Measurements from ENCODE around the gene GALNT1. TPM values are rescaled to one million over a fixed set of nuclear protein-coding genes. Genes with fewer than 3 reads are reported as not detected.
A peak's percentile ranks its signal among the peaks of the same experiment; 100 is the strongest.
"Not testable (repeated sequence)": the region's sequence is repeated elsewhere in the genome, so short reads cannot be mapped to it uniquely, and the experiment has no call there.

GALNT1 gene
- 45.1 TPM for polyA plus RNA-seq (2013, experiment 1 of 2; ENCODE audit: insufficient read length)
- 47.0 TPM for polyA plus RNA-seq (2013, experiment 2 of 2; ENCODE audit: insufficient read length)

DNA sequence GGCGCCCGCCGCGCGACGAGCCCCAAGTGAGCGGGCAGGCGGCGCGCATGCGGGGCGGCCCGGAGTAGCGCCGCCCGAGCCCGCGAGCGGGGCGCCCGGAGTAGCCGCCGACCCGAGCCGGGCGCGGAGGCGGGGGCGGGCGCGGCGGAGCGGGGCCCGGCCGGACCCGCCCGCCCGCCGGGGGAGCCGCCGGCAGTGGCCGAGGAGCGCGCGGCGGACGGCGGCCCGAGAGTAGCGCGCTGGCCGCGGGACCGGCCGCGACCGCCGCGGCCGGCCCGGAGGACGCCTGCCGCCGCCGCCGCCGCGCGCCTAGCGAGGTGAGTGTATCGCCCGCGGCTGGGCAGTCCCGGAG lies at the start of gene GALNT1:
TSS of gene GALNT1 (plus strand) at position 195 of the 352 bp plus-strand sequence. CDS start 72,923 bp downstream, outside the sequence.
- DNase-seq, result peak; percentile 27

DNA sequence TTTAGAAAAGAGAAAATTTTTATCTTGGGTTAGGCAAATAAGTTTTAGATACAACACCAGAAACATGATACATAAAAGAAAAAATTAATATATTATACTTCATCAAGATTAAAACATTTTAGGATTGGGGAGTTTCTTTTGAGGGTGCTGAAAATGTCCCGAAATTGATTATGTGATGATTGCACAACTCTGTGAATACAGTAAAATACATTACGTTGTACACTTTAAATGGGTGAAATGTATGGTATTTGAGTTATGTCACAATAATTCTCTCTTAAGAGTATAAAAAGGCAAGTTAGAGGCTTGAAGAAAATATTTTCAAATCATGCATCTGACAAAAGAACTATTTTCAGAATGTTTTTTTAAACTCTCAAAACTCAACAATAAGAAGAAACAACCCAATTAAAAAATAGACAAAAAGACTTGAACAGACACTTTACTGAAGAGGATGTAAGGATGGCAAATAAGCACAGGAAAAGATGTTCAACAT lies 47.6 kb upstream of the GALNT1 start:
- no peak for DNase-seq

DNA sequence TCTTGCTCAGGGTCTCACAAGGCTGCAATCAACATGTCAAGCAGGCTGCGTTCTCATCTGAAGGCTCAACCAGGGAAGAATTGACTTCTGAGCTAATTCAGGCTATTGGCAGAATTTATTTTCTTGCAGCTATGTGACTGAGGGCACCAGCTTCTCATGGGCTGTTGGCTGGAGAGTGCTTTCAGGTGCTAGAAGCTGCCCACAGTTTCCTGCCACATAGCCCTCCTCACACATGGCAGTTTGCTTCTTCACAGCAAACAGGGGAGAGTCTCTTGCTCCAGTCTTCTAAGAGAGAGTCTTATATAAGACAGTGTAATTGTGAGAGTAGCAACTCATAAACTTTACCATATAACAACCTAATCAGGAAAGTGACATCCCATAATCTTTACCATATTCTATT lies 46.2 kb upstream of the GALNT1 start:
- no peak for DNase-seq

DNA sequence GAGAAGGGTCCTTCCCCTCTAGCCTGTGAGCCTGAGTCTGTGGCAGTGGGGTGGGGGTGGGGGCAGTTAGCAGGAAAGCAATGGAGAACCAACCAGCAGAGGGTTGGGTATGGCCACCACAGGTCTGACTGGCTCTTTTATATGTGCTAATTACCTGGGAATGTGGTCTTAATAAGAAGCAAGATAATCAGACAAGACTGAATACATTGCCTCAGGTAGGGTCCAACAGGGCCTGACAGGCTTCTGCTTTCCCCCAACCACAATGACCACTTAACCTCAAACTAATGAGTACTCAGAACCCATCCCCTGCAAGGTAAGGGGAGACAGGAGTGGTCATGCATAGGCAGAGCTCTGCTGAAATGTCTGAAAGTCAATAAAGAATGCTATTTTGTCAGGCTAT lies 39.2 kb upstream of the GALNT1 start:
- DNase-seq, result no peak

- no peak for DNase-seq
Measured at GRCh38 chr18:35547008-35547605, 34.4 kb upstream of the GALNT1 start.

DNA sequence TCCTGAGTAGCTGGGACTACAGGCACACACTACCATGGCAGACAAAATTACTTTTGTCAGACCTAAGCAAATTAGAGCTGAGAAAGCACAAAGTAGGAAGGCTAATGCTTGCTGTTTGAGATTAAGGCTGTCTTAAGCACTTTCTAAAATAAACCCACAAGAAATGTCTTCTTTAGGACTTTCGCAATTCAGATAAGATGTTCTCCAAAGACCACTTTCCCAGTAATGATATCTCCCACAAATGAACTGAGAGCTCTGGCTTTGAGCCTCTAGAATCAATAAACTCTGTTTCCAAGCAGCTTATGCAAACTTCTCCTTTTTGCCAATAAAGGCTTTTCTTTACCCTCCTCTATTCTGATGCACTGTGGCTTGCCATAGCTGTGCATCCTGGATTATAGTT lies 32.0 kb upstream of the GALNT1 start:
- DNase-seq, result no peak

DNA sequence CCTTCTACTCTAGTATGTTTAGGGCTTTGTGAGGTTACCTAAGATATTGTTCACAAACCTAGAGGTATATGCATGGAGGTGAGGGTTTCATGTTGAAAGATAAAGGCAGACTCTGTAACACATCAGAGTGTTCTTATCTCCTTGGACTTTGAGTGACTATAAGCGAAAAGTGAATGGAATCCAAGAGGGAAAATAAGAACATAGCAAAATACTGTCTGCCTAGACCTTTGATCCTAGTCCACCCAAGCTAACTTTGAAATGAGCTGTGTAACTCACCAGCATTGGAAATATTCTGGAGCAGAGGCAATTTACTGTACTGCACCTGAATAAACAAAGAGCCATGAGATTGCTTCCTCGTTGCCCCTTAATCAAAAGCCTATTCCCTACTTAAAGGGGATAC lies 28.2 kb upstream of the GALNT1 start:
- no peak for DNase-seq

DNA sequence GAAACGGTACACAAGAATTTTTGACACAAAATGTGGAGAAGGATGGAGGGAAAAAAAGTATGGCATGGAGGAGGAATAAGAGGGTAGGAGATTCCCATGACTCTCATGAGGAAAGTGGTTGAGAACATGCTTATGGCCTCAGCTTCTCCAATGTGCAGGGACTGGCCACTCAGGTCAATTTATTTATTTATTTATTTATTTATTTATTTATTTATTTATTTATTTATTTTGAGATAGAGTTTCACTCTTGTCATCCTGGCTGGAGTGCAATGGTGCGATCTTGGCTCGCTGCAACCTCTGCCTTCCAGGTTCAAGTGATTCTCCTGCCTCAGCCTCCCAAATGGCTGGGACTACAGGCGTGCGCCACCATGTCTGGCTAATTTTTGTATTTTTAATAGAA lies 26.0 kb upstream of the GALNT1 start:
- DNase-seq, result not testable (repeated sequence)

DNA sequence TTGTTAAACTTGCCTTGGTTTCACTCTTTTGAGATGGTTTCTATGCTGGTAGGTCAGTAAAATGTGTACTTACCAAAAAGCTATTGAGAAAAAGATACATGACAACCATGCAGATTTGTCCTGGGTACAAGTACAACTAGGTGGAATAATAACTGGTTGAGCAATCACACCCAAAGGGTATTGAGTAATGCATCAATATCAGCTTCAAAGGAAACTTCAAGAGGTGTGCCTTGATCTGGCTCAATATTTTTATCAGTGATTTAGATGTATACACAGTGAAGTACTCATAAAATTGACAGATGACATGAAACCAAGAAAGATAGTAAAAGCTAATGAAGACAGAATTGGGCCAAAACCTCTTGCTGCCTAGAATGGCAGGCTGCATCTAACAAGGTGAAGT lies 21.7 kb upstream of the GALNT1 start:
- no peak for DNase-seq

GRCh38 chr18:35564795-35565453 lies 16.6 kb upstream of the GALNT1 start:
- DNase-seq, result no peak

GRCh38 chr18:35566019-35566418 lies 15.5 kb upstream of the GALNT1 start:
- DNase-seq, result no peak

DNA sequence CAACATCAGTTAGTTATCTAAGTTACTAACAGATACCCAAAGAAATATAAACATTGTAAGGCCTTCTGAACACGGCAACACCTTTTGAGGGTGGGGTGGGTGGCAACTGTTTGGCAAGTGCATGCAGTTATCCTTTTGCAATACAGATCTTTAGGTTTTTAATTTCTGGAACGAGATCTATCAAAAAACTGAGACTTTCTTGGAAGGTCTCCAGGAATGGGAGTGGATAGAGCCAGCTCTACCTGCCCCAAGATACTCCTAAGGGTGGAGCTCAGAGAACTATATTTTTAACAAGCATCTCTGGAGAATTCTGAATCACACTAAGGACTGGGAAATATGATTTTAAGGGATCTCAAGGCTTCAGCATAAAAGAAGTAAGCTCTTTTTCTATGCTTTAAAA lies 11.4 kb upstream of the GALNT1 start:
- DNase-seq, result no peak

GRCh38 chr18:35571138-35571537 lies 10.4 kb upstream of the GALNT1 start:
- no peak for DNase-seq

DNA sequence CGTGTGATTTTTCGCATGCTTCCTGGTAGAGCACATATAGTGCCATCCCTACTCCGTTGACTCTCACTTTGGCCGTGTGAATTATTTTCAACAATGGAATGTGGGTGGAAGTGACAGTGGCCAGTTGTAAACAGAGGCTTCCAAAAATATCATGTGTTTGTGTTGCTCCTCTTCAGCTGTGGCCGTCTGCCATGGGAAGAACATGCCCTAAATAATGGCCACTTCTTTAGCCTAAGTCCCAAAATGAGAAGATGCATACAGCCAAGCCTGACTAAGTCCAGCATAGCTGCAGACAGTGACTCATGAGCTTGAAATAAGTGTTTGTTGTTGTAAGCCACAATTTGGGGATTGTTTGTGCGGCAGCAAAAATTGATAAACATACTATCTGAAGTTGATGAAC lies 8.9 kb upstream of the GALNT1 start:
- DNase-seq, result no peak

- no peak for DNase-seq
Measured at GRCh38 chr18:35573531-35573930, 8.0 kb upstream of the GALNT1 start.

- DNase-seq, result not testable (repeated sequence)
Measured at GRCh38 chr18:35576240-35576845, 5.2 kb upstream of the GALNT1 start.

GRCh38 chr18:35577045-35577848 lies 4.3 kb upstream of the GALNT1 start:
- no peak for DNase-seq

DNA sequence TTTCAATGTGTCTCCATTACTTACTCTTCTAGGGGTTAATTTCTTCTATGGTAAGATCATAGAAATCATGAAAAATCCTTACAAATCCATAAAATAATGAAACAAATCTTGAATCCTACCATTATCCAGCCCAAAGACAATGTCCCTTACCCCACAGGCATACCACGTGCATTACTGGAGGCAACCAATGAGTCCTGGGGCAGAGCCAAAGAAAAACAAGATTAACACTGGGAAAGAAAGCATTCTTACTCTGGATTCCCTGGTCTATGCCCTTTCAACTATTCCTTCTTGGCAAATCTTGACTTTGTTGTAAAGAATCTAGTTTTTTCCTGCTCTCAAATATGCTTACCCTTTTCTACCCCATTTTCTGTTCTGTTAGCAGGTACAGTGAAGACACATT lies 3.1 kb upstream of the GALNT1 start:
- no peak for DNase-seq

DNA sequence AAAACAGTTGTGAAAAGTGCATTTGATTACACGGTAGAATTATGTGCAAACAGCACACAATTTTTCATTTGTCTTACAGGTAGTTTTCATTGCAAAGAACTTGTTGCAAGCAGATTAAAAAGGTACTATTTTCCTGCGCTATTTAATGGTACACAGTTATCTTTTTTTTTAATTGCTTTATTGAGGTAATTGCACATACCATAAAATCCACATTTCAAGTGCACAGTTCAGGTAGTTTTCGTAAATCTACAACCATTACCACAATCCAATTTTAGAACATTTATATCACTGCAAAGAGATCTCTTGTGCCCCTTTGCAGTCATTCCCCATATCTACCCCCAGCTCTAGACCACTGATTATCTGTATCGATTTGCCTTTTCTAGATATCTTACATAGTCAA lies 2.6 kb upstream of the GALNT1 start:
- DNase-seq, result no peak

GRCh38 chr18:35580701-35581539 lies 620 bp upstream of the GALNT1 start:
- peak; percentile 58 for DNase-seq

GRCh38 chr18:35581898-35582641 lies 530 bp downstream of the GALNT1 start:
- DNase-seq, result no peak

Measured in fibroblast of skin of abdomen (primary cell).